Mesenteric fat pad (tissue), 1 donor: ENCODE data around the gene OTOS. TPM values are rescaled to one million over a fixed set of nuclear protein-coding genes. Genes with fewer than 3 reads are reported as not detected.

Source experiments
- DNase-seq: peaks from one replicate; pipeline ENCODE4 v3.0.0-alpha.2; 2020; ENCODE audit warnings: low spot score
- total RNA-seq: library from RNA; stranded (reverse); fragmentation: NEBNext Ultra II Directional; extraction: Animal tissue kit (Norgen Biotek cat#: 25700); gene quantifications from one replicate; pipeline ENCODE4 v1.2.1, GENCODE V29; 2021
- donor health status: DM: yes; HTN: yes; CAD: no.

Gene OTOS
- total RNA-seq, 1 donor from 2014 or later, result not detected

GRCh38 chr2:240137596-240138253 lies 2.7 kb downstream of the OTOS start:
- peak; percentile 75 for DNase-seq

GRCh38 chr2:240136671-240137292 lies 3.7 kb downstream of the OTOS start:
- DNase-seq, result peak; percentile 47

- DNase-seq, result peak; percentile 95
Observed at GRCh38 chr2:240136013-240136670, 4.3 kb downstream of the OTOS start, which contains the start of gene COPS9. COPS9 (minus strand) TSS chr2:240136305; CDS start chr2:240136284, 21 bp downstream.

- DNase-seq, result no peak
Observed at GRCh38 chr2:240135706-240136012, 4.8 kb downstream of the OTOS start.

GRCh38 chr2:240134956-240135520 lies 5.4 kb downstream of the OTOS start:
- peak; percentile 47 for DNase-seq

- peak; percentile 65 for DNase-seq
Observed at GRCh38 chr2:240134466-240134865, 6.0 kb downstream of the OTOS start.

GRCh38 chr2:240133401-240133800 lies 7.1 kb downstream of the OTOS start:
- peak; percentile 55 for DNase-seq

GRCh38 chr2:240132651-240132980 lies 7.8 kb downstream of the OTOS start:
- no peak for DNase-seq

- peak; percentile 76 for DNase-seq
Observed at GRCh38 chr2:240131941-240132650, 8.4 kb downstream of the OTOS start.

GRCh38 chr2:240131296-240131695 lies 9.2 kb downstream of the OTOS start:
- DNase-seq, result peak; percentile 79

GRCh38 chr2:240130393-240131195 lies 9.9 kb downstream of the OTOS start:
- no peak for DNase-seq

GRCh38 chr2:240129731-240130392 lies 10.6 kb downstream of the OTOS start:
- peak; percentile 81 for DNase-seq

- peak; percentile 55 for DNase-seq
Observed at GRCh38 chr2:240129311-240129710, 11.1 kb downstream of the OTOS start.

GRCh38 chr2:240128608-240129145 lies 11.8 kb downstream of the OTOS start:
- peak; percentile 69 for DNase-seq

- DNase-seq, result peak; percentile 30
Observed at GRCh38 chr2:240127911-240128607, 12.4 kb downstream of the OTOS start.

- peak; percentile 62 for DNase-seq
Observed at GRCh38 chr2:240127191-240127750, 13.2 kb downstream of the OTOS start.

GRCh38 chr2:240126731-240127130 lies 13.7 kb downstream of the OTOS start:
- peak; percentile 49 for DNase-seq

- no peak for DNase-seq
Observed at GRCh38 chr2:240125742-240126141, 14.7 kb downstream of the OTOS start.

GRCh38 chr2:240124651-240125030 lies 15.8 kb downstream of the OTOS start:
- peak; percentile 82 for DNase-seq
